Measurements from ENCODE around the gene CPSF4L. TPM values are rescaled to one million over a fixed set of nuclear protein-coding genes. Genes with fewer than 3 reads are reported as not detected.

The CPSF4L gene
- total and polyA plus RNA-seq, 2 of the 13 experiments (the other 11 are each of a cell fraction or from before 2014, with no cell fraction given) = 0.73 to 1.6 TPM

DNA sequence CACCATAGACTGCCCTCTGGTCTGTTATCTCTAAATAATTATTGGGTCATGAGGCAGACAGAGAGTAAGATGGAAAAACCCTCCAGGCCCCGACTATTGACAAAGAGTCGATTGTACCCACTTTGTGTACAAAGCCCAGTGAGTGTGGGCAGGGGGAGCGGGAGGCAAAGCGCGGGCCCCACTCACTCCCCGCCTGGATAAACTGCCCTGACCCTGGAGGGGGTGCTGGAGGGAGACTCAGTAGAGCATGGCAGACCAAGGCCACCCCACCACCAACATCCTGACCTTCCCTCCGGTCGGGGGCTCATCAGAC is 11.2 kb upstream of the CPSF4L start (continued):
- no peak for TF ChIP-seq GRHL1 (CRISPR knock-in tag; conservative IDR thresholded peaks at IDR 0.05)
- TF ChIP-seq ZNF18 (CRISPR knock-in tag; IDR thresholded peaks at IDR 0.05; ENCODE audit: insufficient replicate concordance) = peak; percentile 59
- no peak; the same call in 1 of the 2 replicates for TF ChIP-seq KLF6 (CRISPR knock-in tag; IDR thresholded peaks at IDR 0.05)
- TF ChIP-seq ZNF597 (CRISPR knock-in tag; IDR thresholded peaks at IDR 0.05) = no peak
- peak; percentile 63 for TF ChIP-seq ONECUT2 (CRISPR knock-in tag; IDR thresholded peaks at IDR 0.05)
- no peak for TF ChIP-seq ZNF143 (CRISPR knock-in tag; IDR thresholded peaks at IDR 0.05)
- TF ChIP-seq, protein P1, sequence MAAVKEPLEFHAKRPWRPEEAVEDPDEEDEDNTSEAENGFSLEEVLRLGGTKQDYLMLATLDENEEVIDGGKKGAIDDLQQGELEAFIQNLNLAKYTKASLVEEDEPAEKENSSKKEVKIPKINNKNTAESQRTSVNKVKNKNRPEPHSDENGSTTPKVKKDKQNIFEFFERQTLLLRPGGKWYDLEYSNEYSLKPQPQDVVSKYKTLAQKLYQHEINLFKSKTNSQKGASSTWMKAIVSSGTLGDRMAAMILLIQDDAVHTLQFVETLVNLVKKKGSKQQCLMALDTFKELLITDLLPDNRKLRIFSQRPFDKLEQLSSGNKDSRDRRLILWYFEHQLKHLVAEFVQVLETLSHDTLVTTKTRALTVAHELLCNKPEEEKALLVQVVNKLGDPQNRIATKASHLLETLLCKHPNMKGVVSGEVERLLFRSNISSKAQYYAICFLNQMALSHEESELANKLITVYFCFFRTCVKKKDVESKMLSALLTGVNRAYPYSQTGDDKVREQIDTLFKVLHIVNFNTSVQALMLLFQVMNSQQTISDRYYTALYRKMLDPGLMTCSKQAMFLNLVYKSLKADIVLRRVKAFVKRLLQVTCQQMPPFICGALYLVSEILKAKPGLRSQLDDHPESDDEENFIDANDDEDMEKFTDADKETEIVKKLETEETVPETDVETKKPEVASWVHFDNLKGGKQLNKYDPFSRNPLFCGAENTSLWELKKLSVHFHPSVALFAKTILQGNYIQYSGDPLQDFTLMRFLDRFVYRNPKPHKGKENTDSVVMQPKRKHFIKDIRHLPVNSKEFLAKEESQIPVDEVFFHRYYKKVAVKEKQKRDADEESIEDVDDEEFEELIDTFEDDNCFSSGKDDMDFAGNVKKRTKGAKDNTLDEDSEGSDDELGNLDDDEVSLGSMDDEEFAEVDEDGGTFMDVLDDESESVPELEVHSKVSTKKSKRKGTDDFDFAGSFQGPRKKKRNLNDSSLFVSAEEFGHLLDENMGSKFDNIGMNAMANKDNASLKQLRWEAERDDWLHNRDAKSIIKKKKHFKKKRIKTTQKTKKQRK (IDR thresholded peaks at IDR 0.05; ENCODE audit: low read length) = no peak
- no peak for TF ChIP-seq WIZ (CRISPR knock-in tag; IDR thresholded peaks at IDR 0.05)
- no peak for TF ChIP-seq PAWR (CRISPR knock-in tag; IDR thresholded peaks at IDR 0.05; ENCODE audit: borderline replicate concordance)
- no peak for TF ChIP-seq CCDC6 (CRISPR knock-in tag; IDR thresholded peaks at IDR 0.05)
- TF ChIP-seq ARID4A (CRISPR knock-in tag; IDR thresholded peaks at IDR 0.05; ENCODE audit: borderline replicate concordance) = peak; percentile 70; the same call in 1 of the 2 replicates
- TF ChIP-seq, protein P2, sequence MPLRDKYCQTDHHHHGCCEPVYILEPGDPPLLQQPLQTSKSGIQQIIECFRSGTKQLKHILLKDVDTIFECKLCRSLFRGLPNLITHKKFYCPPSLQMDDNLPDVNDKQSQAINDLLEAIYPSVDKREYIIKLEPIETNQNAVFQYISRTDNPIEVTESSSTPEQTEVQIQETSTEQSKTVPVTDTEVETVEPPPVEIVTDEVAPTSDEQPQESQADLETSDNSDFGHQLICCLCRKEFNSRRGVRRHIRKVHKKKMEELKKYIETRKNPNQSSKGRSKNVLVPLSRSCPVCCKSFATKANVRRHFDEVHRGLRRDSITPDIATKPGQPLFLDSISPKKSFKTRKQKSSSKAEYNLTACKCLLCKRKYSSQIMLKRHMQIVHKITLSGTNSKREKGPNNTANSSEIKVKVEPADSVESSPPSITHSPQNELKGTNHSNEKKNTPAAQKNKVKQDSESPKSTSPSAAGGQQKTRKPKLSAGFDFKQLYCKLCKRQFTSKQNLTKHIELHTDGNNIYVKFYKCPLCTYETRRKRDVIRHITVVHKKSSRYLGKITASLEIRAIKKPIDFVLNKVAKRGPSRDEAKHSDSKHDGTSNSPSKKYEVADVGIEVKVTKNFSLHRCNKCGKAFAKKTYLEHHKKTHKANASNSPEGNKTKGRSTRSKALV (CRISPR knock-in tag; IDR thresholded peaks at IDR 0.05) = no peak
- peak; percentile 89; the same call in 1 of the 2 replicates for TF ChIP-seq NCOR1 (IDR thresholded peaks at IDR 0.05; ENCODE audit: borderline replicate concordance, low read length)

Measured in HepG2 (cell line).